Activated naive CD4-positive, alpha-beta T cell treated with anti-CD3 and anti-CD28 coated beads, Interleukin-2, amount 50 U/mL, for 24 hours (primary cell): ENCODE data around the gene SBF1.

ENCODE experiments used
- H3K27ac Mint-ChIP-seq: one replicate; pipeline ENCODE4 v1.8.0; 2021; ENCODE audit warnings: mild to moderate bottlenecking, mixed read lengths
- H3K27me3 Mint-ChIP-seq: one replicate; pipeline ENCODE4 v1.8.0; 2021; ENCODE audit warnings: mixed read lengths
- H3K36me3 Mint-ChIP-seq: one replicate; pipeline ENCODE4 v1.8.0; 2021; ENCODE audit warnings: mixed read lengths
- H3K4me1 Mint-ChIP-seq: one replicate; pipeline ENCODE4 v1.8.0; 2021; ENCODE audit warnings: mixed read lengths
- H3K4me3 Mint-ChIP-seq: one replicate; pipeline ENCODE4 v1.8.0; 2021; ENCODE audit warnings: mild to moderate bottlenecking, mixed read lengths
- H3K9me3 Mint-ChIP-seq: one replicate; pipeline ENCODE4 v1.8.0; 2021; ENCODE audit warnings: mixed read lengths

The SBF1 gene

GRCh38 chr22:50508897-50509296 lies 34.1 kb upstream of the SBF1 start:
- Mint-ChIP-seq H3K27ac (peak overlapping the region; percentile 98), H3K9me3 (no peaks in the 10 kb centered on the region), H3K4me1 (peaks cover 20% of the 10 kb centered on the region), H3K4me3 (peak overlapping the region; percentile 93), H3K36me3 (no peaks in the 10 kb centered on the region), H3K27me3 (no peaks in the 10 kb centered on the region)

- H3K9me3 Mint-ChIP-seq, result no peaks in the 10 kb centered on the region
- peak within 1 kb of the TSS; percentile 98 for H3K27ac Mint-ChIP-seq
- H3K36me3 Mint-ChIP-seq, result no peaks in the 10 kb centered on the region
- H3K4me3 Mint-ChIP-seq, result peak within 1 kb of the TSS; percentile 95
- H3K27me3 Mint-ChIP-seq, result no peaks in the 10 kb centered on the region
- peaks cover 20% of the 10 kb centered on the region for H3K4me1 Mint-ChIP-seq
These were observed 33.4 kb upstream of the SBF1 start, which contains the start of gene NCAPH2 for GRCh38 chr22:50507991-50508884. Gene NCAPH2 (plus strand): TSS chr22:50508224. CDS start chr22:50508338, 114 bp downstream.

GRCh38 chr22:50507421-50507990 lies 32.7 kb upstream of the SBF1 start, which contains the start of gene LMF2:
Gene LMF2 (minus strand): TSS chr22:50507702. CDS start chr22:50507675, 27 bp downstream.
- Mint-ChIP-seq H3K4me3 (peak within 1 kb of the TSS; percentile 95), H3K27me3 (no peaks in the 10 kb centered on the region), H3K36me3 (no peaks in the 10 kb centered on the region), H3K9me3 (no peaks in the 10 kb centered on the region), H3K27ac (peak within 1 kb of the TSS; percentile 98), H3K4me1 (peaks cover 17% of the 10 kb centered on the region)

- Mint-ChIP-seq H3K36me3 (no peaks in the 10 kb centered on the region), H3K4me3 (peak overlapping the region; percentile 95), H3K27ac (peak overlapping the region; percentile 80), H3K27me3 (no peaks in the 10 kb centered on the region), H3K9me3 (no peaks in the 10 kb centered on the region), H3K4me1 (peaks cover 13% of the 10 kb centered on the region)
These were observed 32.0 kb upstream of the SBF1 start for GRCh38 chr22:50506611-50507420.

- no peaks in the 10 kb centered on the region for H3K36me3 Mint-ChIP-seq
- peak overlapping the region; percentile 59 for H3K27ac Mint-ChIP-seq
- peaks cover 13% of the 10 kb centered on the region for H3K4me1 Mint-ChIP-seq
- no peaks in the 10 kb centered on the region for H3K9me3 Mint-ChIP-seq
- H3K4me3 Mint-ChIP-seq, result peak overlapping the region; percentile 95
- H3K27me3 Mint-ChIP-seq, result no peaks in the 10 kb centered on the region
These were observed 31.2 kb upstream of the SBF1 start for GRCh38 chr22:50505776-50506610.

GRCh38 chr22:50505276-50505775 lies 30.5 kb upstream of the SBF1 start:
- no peak overlapping the region for H3K27ac Mint-ChIP-seq
- no peak overlapping the region for H3K4me3 Mint-ChIP-seq

GRCh38 chr22:50504369-50505211 lies 29.8 kb upstream of the SBF1 start:
- H3K27me3 Mint-ChIP-seq, result no peaks in the 10 kb centered on the region
- no peaks in the 10 kb centered on the region for H3K9me3 Mint-ChIP-seq
- peaks cover 11% of the 10 kb centered on the region for H3K4me1 Mint-ChIP-seq
- H3K4me3 Mint-ChIP-seq, result no peak overlapping the region
- no peak overlapping the region for H3K27ac Mint-ChIP-seq
- no peaks in the 10 kb centered on the region for H3K36me3 Mint-ChIP-seq

More at GRCh38 chr22:50505276-50505775, 30.5 kb upstream of the SBF1 start:
- Mint-ChIP-seq H3K27me3 (no peaks in the 10 kb centered on the region), H3K36me3 (no peaks in the 10 kb centered on the region), H3K9me3 (no peaks in the 10 kb centered on the region), H3K4me1 (peaks cover 13% of the 10 kb centered on the region)

- no peaks in the 10 kb centered on the region for H3K27me3 Mint-ChIP-seq
- no peaks in the 10 kb centered on the region for H3K36me3 Mint-ChIP-seq
- H3K27ac Mint-ChIP-seq, result no peak overlapping the region
- H3K9me3 Mint-ChIP-seq, result no peaks in the 10 kb centered on the region
- no peak overlapping the region for H3K4me3 Mint-ChIP-seq
- peaks cover 2% of the 10 kb centered on the region for H3K4me1 Mint-ChIP-seq
These were observed 28.8 kb upstream of the SBF1 start for GRCh38 chr22:50503475-50504145.

GRCh38 chr22:50502628-50503474 lies 28.0 kb upstream of the SBF1 start:
- Mint-ChIP-seq H3K36me3 (no peaks in the 10 kb centered on the region), H3K4me1 (peaks cover 4% of the 10 kb centered on the region), H3K4me3 (no peak overlapping the region), H3K9me3 (no peaks in the 10 kb centered on the region), H3K27me3 (no peaks in the 10 kb centered on the region), H3K27ac (no peak overlapping the region)

GRCh38 chr22:50502096-50502495 lies 27.3 kb upstream of the SBF1 start:
- no peaks in the 10 kb centered on the region for H3K27me3 Mint-ChIP-seq
- no peaks in the 10 kb centered on the region for H3K36me3 Mint-ChIP-seq
- no peak overlapping the region for H3K27ac Mint-ChIP-seq
- no peak overlapping the region for H3K4me3 Mint-ChIP-seq
- peaks cover 4% of the 10 kb centered on the region for H3K4me1 Mint-ChIP-seq
- no peaks in the 10 kb centered on the region for H3K9me3 Mint-ChIP-seq

GRCh38 chr22:50500452-50500851 lies 25.6 kb upstream of the SBF1 start:
- no peaks in the 10 kb centered on the region for H3K36me3 Mint-ChIP-seq
- H3K27ac Mint-ChIP-seq, result peak overlapping the region; percentile 26
- H3K4me3 Mint-ChIP-seq, result no peak overlapping the region
- no peaks in the 10 kb centered on the region for H3K27me3 Mint-ChIP-seq
- H3K9me3 Mint-ChIP-seq, result no peaks in the 10 kb centered on the region
- H3K4me1 Mint-ChIP-seq, result peaks cover 4% of the 10 kb centered on the region

- Mint-ChIP-seq H3K9me3 (no peaks in the 10 kb centered on the region), H3K27ac (no peak overlapping the region), H3K4me1 (peaks cover 4% of the 10 kb centered on the region), H3K27me3 (no peaks in the 10 kb centered on the region), H3K36me3 (no peaks in the 10 kb centered on the region), H3K4me3 (no peak overlapping the region)
These were observed 23.6 kb upstream of the SBF1 start for GRCh38 chr22:50498322-50498890.

- H3K4me1 Mint-ChIP-seq, result peaks cover 4% of the 10 kb centered on the region
- H3K9me3 Mint-ChIP-seq, result no peaks in the 10 kb centered on the region
- H3K4me3 Mint-ChIP-seq, result no peak overlapping the region
- no peaks in the 10 kb centered on the region for H3K27me3 Mint-ChIP-seq
- no peaks in the 10 kb centered on the region for H3K36me3 Mint-ChIP-seq
- H3K27ac Mint-ChIP-seq, result no peak overlapping the region
These were observed 22.3 kb upstream of the SBF1 start for GRCh38 chr22:50497093-50497492.
